T-cell (primary cell): ENCODE results near the gene PDGFC. TPM values are rescaled to one million over a fixed set of nuclear protein-coding genes. Genes with fewer than 3 reads are reported as not detected.

ENCODE experiments used
- ATAC-seq, 4 experiments: fragments of 200-7000 bp in 3 of 4; fragments of 150-1000 bp in 1 of 4; cut with Tn5 transposase; replicated peaks in 1 of 4; 1 replicate in 3 of 4; 2 replicates in 1 of 4; pipeline ENCODE4 v1.10.0; 2021; ENCODE audit warnings: moderate library complexity in 3 of 4, mild to moderate bottlenecking in 2 of 4, moderate number of reproducible peaks in 1 of 4
- CTCF ChIA-PET, 2 donors: fragments of 300-600 bp; sonication (Branson Sonifier 250); formaldehyde crosslinking; loops; one replicate each; lab custom pipeline; 2022; ENCODE audit warnings: antibody characterized with exemption in 2 of 2; lab: Charles Lee
- POLR2A ChIA-PET, 2 donors: fragments of 300-600 bp; sonication (Branson Sonifier 250); formaldehyde crosslinking; loops; one replicate each; lab custom pipeline; 2022; ENCODE audit warnings: antibody characterized with exemption in 2 of 2; lab: Charles Lee
- DNase-seq, 35 experiments: peaks; one replicate each; pipeline versions ENCODE4 v3.0.0 to v3.0.0-alpha.2; 2013 to 2023
- H3K27ac ChIP-seq: one replicate; pipeline ENCODE4 v1.5.1; 2013; ENCODE audit warnings: low read length
- H3K27me3 ChIP-seq, 2 experiments: replicated peaks in 1 of 2; 1 replicate in 1 of 2; 2 replicates in 1 of 2; pipeline versions ENCODE4 v1.6.1 to v1.7.0; 2013; ENCODE audit warnings: low read length in 1 of 2, mixed read lengths in 1 of 2; ENCODE audit not compliant: control insufficient read depth in 2 of 2, insufficient read depth in 2 of 2; ENCODE audit errors: extremely low read depth in 1 of 2
- H3K36me3 ChIP-seq, 2 donors: 1 replicate in 1 of 2; 2 replicates in 1 of 2; pipeline versions ENCODE4 v1.6.1 to v1.7.0; 2013; ENCODE audit warnings: low read length in 1 of 2; ENCODE audit not compliant: control insufficient read depth in 2 of 2, insufficient read depth in 1 of 2; ENCODE audit errors: extremely low read depth in 1 of 2
- H3K4me1 ChIP-seq, 2 experiments: 1 replicate in 1 of 2; 2 replicates in 1 of 2; pipeline versions ENCODE4 v1.6.1 to v1.7.0; 2013; ENCODE audit warnings: low read length in 2 of 2, mixed read lengths in 1 of 2; ENCODE audit not compliant: insufficient read depth in 2 of 2, control insufficient read depth in 1 of 2; ENCODE audit errors: extremely low read depth in 1 of 2
- H3K4me3 ChIP-seq, 2 donors: 1 replicate in 1 of 2; 2 replicates in 1 of 2; pipeline versions ENCODE4 v1.5.1 to v1.7.0; 2013; ENCODE audit warnings: mild to moderate bottlenecking in 2 of 2, low read length in 1 of 2, moderate library complexity in 1 of 2; ENCODE audit not compliant: control insufficient read depth in 1 of 2; ENCODE audit errors: extremely low read depth in 1 of 2
- H3K9me3 ChIP-seq: 2 replicates; pipeline ENCODE4 v1.7.0; 2013
- H3K27ac Mint-ChIP-seq, 2 donors: one replicate each; pipeline ENCODE4 v1.8.0; 2020 to 2021; ENCODE audit warnings: mild to moderate bottlenecking in 2 of 2, mixed read lengths in 2 of 2
- H3K27me3 Mint-ChIP-seq, 2 donors: one replicate each; pipeline ENCODE4 v1.8.0; 2021 to 2022; ENCODE audit warnings: mixed read lengths in 2 of 2
- H3K36me3 Mint-ChIP-seq: one replicate; pipeline ENCODE4 v1.8.0; 2021; ENCODE audit warnings: mixed read lengths
- H3K4me1 Mint-ChIP-seq, 3 donors: one replicate each; pipeline ENCODE4 v1.8.0; 2020 to 2022; ENCODE audit warnings: mixed read lengths in 3 of 3, mild to moderate bottlenecking in 1 of 3
- H3K4me3 Mint-ChIP-seq, 3 donors: one replicate each; pipeline ENCODE4 v1.8.0; 2020 to 2022; ENCODE audit warnings: mild to moderate bottlenecking in 3 of 3, mixed read lengths in 3 of 3, moderate library complexity in 3 of 3
- H3K9me3 Mint-ChIP-seq, 3 donors: one replicate each; pipeline ENCODE4 v1.8.0; 2020 to 2022; ENCODE audit warnings: mixed read lengths in 3 of 3
- WGBS: methylation state at CpG from one replicate; pipeline ENCODE4 v1.1.5; 2013; ENCODE audit warnings: missing lambda C conversion rate; ENCODE audit not compliant: insufficient coverage; 5-methylcytosine and 5-hydroxymethylcytosine counted together
- total RNA-seq, 35 experiments: library from RNA in 6 of 35; stranded (reverse) in 6 of 35; fragments of 120-200 nt in 1 of 35; gene quantifications; one replicate each; pipeline versions ENCODE4 v1.2.1 to v1.2.4 and lab custom pipeline; 2013 to 2026

The PDGFC gene
- total RNA-seq, 5 donors from 2014 or later (not counting 1 experiment from before 2014, with no cell fraction given) = 0.12 to 1.5 (median 0.47) TPM

- ChIA-PET POLR2A (no interaction called here), CTCF (no interaction called here)
- H3K27ac ChIP-seq = no peak overlapping the region
- H3K4me3 ChIP-seq = no peak overlapping the region
- H3K27ac Mint-ChIP-seq = no peak overlapping the region
- H3K9me3 Mint-ChIP-seq = peaks cover 4 to 9% (median 8%) of the 10 kb centered on the region in 3 donors
- DNase-seq (no peak), ATAC-seq (no peak)
- H3K36me3 ChIP-seq = no peaks in the 10 kb centered on the region
- H3K27me3 Mint-ChIP-seq = no peaks in the 10 kb centered on the region
- no peaks in the 10 kb centered on the region for H3K4me1 Mint-ChIP-seq
- no peaks in the 10 kb centered on the region for H3K36me3 Mint-ChIP-seq
- H3K4me1 ChIP-seq = no peaks in the 10 kb centered on the region
- H3K27me3 ChIP-seq = no peaks in the 10 kb centered on the region
- H3K9me3 ChIP-seq = no peaks in the 10 kb centered on the region
- no peak overlapping the region for H3K4me3 Mint-ChIP-seq
- no CpG with 5 or more reads among the region's 3 CpGs for WGBS
These were observed 87.4 kb downstream of the PDGFC start for GRCh38 chr4:156884183-156884582.

GRCh38 chr4:156875704-156876103 is 95.9 kb downstream of the PDGFC start:
- H3K4me1 ChIP-seq = no peaks in the 10 kb centered on the region
- Mint-ChIP-seq H3K4me3 (no peak overlapping the region), H3K4me1 (no peaks in the 10 kb centered on the region), H3K9me3 (peaks cover 0 to 4% (median 2%) of the 10 kb centered on the region in 3 donors), H3K27ac (no peak overlapping the region), H3K36me3 (no peaks in the 10 kb centered on the region), H3K27me3 (no peaks in the 10 kb centered on the region)
- H3K27ac ChIP-seq = no peak overlapping the region
- no peaks in the 10 kb centered on the region for H3K27me3 ChIP-seq
- no peak overlapping the region for H3K4me3 ChIP-seq
- H3K9me3 ChIP-seq = no peaks in the 10 kb centered on the region
- ChIA-PET POLR2A (no interaction called here), CTCF (interaction anchor here in 1 of 2 donors (0.5 kb wide), 1 partner anchor 91 kb away, joined by 3 read pairs; no protein-coding TSS in a partner anchor)
- no peaks in the 10 kb centered on the region for H3K36me3 ChIP-seq
- WGBS = no CpG with 5 or more reads among the region's 3 CpGs
- DNase-seq = no peak
- ATAC-seq = no peak

GRCh38 chr4:156875055-156875454 is 96.5 kb downstream of the PDGFC start:
- no peaks in the 10 kb centered on the region for H3K36me3 ChIP-seq
- no peak overlapping the region for H3K27ac ChIP-seq
- H3K4me1 Mint-ChIP-seq = no peaks in the 10 kb centered on the region
- no peaks in the 10 kb centered on the region for H3K27me3 ChIP-seq
- no peak overlapping the region for H3K4me3 ChIP-seq
- H3K27me3 Mint-ChIP-seq = no peaks in the 10 kb centered on the region
- H3K27ac Mint-ChIP-seq = no peak overlapping the region
- POLR2A ChIA-PET = interaction anchor here in 1 of 2 donors (0.7 kb wide), 1 partner anchor 1094 kb away, joined by 3 read pairs; no protein-coding TSS in a partner anchor
- no peak overlapping the region for H3K4me3 Mint-ChIP-seq
- H3K9me3 Mint-ChIP-seq = peaks cover 0 to 2% (median 0%) of the 10 kb centered on the region in 3 donors
- DNase-seq (no peak), ATAC-seq (no peak)
- WGBS = no CpG with 5 or more reads among the region's 1 CpG
- no peaks in the 10 kb centered on the region for H3K4me1 ChIP-seq
- CTCF ChIA-PET = interaction anchor here in 1 of 2 donors (0.5 to 0.6 kb wide), 2 partner anchors 92 to 978 kb away, joined by 3 read pairs; no protein-coding TSS in a partner anchor
- no peaks in the 10 kb centered on the region for H3K36me3 Mint-ChIP-seq
- no peaks in the 10 kb centered on the region for H3K9me3 ChIP-seq

GRCh38 chr4:156873799-156874198 is 97.8 kb downstream of the PDGFC start:
- ChIA-PET CTCF (no interaction called here), POLR2A (no interaction called here)
- DNase-seq (no peak), ATAC-seq (no peak)
- no peaks in the 10 kb centered on the region for H3K36me3 ChIP-seq
- no peak overlapping the region for H3K4me3 ChIP-seq
- Mint-ChIP-seq H3K36me3 (no peaks in the 10 kb centered on the region), H3K4me1 (no peaks in the 10 kb centered on the region), H3K4me3 (no peak overlapping the region), H3K9me3 (peaks cover 0 to 2% (median 0%) of the 10 kb centered on the region in 3 donors), H3K27me3 (no peaks in the 10 kb centered on the region), H3K27ac (no peak overlapping the region)
- H3K4me1 ChIP-seq = no peaks in the 10 kb centered on the region
- H3K27me3 ChIP-seq = no peaks in the 10 kb centered on the region
- H3K9me3 ChIP-seq = no peaks in the 10 kb centered on the region
- WGBS = no CpG with 5 or more reads among the region's 3 CpGs
- H3K27ac ChIP-seq = no peak overlapping the region

- H3K4me1 Mint-ChIP-seq = no peaks in the 10 kb centered on the region
- no peak overlapping the region for H3K27ac Mint-ChIP-seq
- no peak overlapping the region for H3K4me3 Mint-ChIP-seq
These were observed 100.7 kb downstream of the PDGFC start for GRCh38 chr4:156870861-156871260.

GRCh38 chr4:156870131-156870530 is 101.5 kb downstream of the PDGFC start:
- WGBS = no CpG with 5 or more reads among the region's 1 CpG
- no peaks in the 10 kb centered on the region for H3K4me1 Mint-ChIP-seq
- no peak for DNase-seq
- no peak for ATAC-seq
- CTCF ChIA-PET = interaction anchor here in 1 of 2 donors (0.6 kb wide), 1 partner anchor 61 kb away, joined by 3 read pairs; no protein-coding TSS in a partner anchor
- H3K4me3 ChIP-seq = no peak overlapping the region
- H3K27me3 ChIP-seq = no peaks in the 10 kb centered on the region
- POLR2A ChIA-PET = no interaction called here
- H3K27ac Mint-ChIP-seq = no peak overlapping the region
- H3K36me3 Mint-ChIP-seq = no peaks in the 10 kb centered on the region
- no peaks in the 10 kb centered on the region for H3K36me3 ChIP-seq
- H3K9me3 Mint-ChIP-seq = peaks cover 0 to 9% (median 3%) of the 10 kb centered on the region in 3 donors
- no peak overlapping the region for H3K27ac ChIP-seq
- H3K9me3 ChIP-seq = no peaks in the 10 kb centered on the region
- H3K4me3 Mint-ChIP-seq = no peak overlapping the region
- H3K27me3 Mint-ChIP-seq = no peaks in the 10 kb centered on the region
- no peaks in the 10 kb centered on the region for H3K4me1 ChIP-seq

More at GRCh38 chr4:156870861-156871260, 100.7 kb downstream of the PDGFC start:
- Histone ChIP-seq H3K9me3 (no peaks in the 10 kb centered on the region), H3K27me3 (no peaks in the 10 kb centered on the region), H3K36me3 (no peaks in the 10 kb centered on the region), H3K4me3 (no peak overlapping the region), H3K27ac (no peak overlapping the region), H3K4me1 (no peaks in the 10 kb centered on the region)
- no peaks in the 10 kb centered on the region for H3K27me3 Mint-ChIP-seq
- no CpG with 5 or more reads among the region's 3 CpGs for WGBS
- ChIA-PET POLR2A (no interaction called here), CTCF (no interaction called here)
- ATAC-seq (no peak), DNase-seq (no peak)
- peaks cover 0 to 6% (median 0%) of the 10 kb centered on the region in 3 donors for H3K9me3 Mint-ChIP-seq
- no peaks in the 10 kb centered on the region for H3K36me3 Mint-ChIP-seq
